ENCODE results near the gene PRTG.
"Not testable (repeated sequence)": the region's sequence is repeated elsewhere in the genome, so short reads cannot be mapped to it uniquely, and the experiment has no call there.

DNA sequence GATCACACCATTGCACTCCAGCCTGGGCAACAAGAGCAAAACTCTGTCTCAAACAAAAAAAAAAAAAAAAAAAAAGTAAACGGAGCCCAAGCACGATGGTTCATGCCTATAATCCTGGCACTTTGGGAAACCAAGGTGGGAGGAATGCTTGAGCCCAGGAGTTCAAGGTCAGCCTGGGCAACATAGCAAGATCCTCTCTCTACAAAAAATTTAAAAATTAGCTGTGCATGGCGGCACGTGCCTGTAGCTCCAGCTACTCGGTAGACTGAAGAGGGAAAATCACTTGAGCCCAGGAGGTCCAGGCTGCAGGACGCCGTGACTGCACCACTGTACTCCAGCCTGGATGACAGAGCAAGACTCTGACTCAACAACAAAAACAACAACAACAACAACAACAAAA lies 9.5 kb downstream of the PRTG start:
- not testable (repeated sequence) for TF ChIP-seq ZNF70 (CRISPR knock-in tag; IDR thresholded peaks at IDR 0.05); CSDC2 (CRISPR knock-in tag; IDR thresholded peaks at IDR 0.05); ZFP3 (CRISPR knock-in tag; IDR thresholded peaks at IDR 0.05); PATZ1 (CRISPR knock-in tag; IDR thresholded peaks at IDR 0.05; ENCODE audit: borderline replicate concordance); OSR1 (CRISPR knock-in tag; IDR thresholded peaks at IDR 0.05); ESRRG (CRISPR knock-in tag; IDR thresholded peaks at IDR 0.05)
